Testis (tissue), 3 donors: ENCODE measurements around the gene SPRING1. TPM values are rescaled to one million over a fixed set of nuclear protein-coding genes. Genes with fewer than 3 reads are reported as not detected.

Source experiments
- DNase-seq: peaks from one replicate; pipeline ENCODE4 v3.0.0-alpha.2; 2019
- H3K27ac ChIP-seq, 2 donors: fragments of 200-600 bp; sonication (generic); one replicate each; pipeline ENCODE4 v1.5.1; 2019
- H3K27me3 ChIP-seq: fragments of 200-600 bp; sonication (generic); one replicate; pipeline ENCODE4 v1.5.1; 2019
- H3K36me3 ChIP-seq: fragments of 200-600 bp; sonication (generic); one replicate; pipeline ENCODE4 v1.5.1; 2017; ENCODE audit warnings: low read depth; ENCODE audit errors: missing control alignments
- H3K4me1 ChIP-seq: fragments of 200-600 bp; sonication (generic); one replicate; pipeline ENCODE4 v1.5.1; 2019
- H3K4me3 ChIP-seq, 2 donors: fragments of 200-600 bp; sonication (generic); one replicate each; pipeline ENCODE4 v1.5.1; 2017 to 2019
- H3K9me3 ChIP-seq: fragments of 200-600 bp; sonication (generic); one replicate; pipeline ENCODE4 v1.5.1; 2017
- CTCF ChIP-seq, 3 experiments: fragments of 450-650 bp in 2 of 3; fragments of 200-600 bp in 1 of 3; sonication (generic) in 1 of 3; IDR thresholded peaks; one replicate each; pipeline ENCODE4 v1.5.1; 2016 to 2019; ENCODE audit warnings: antibody characterized with exemption in 3 of 3, mild to moderate bottlenecking in 2 of 3, moderate library complexity in 1 of 3
- POLR2A ChIP-seq: fragments of 450-650 bp; IDR thresholded peaks from one replicate; pipeline ENCODE4 v1.6.1; 2017; ENCODE audit warnings: antibody characterized with exemption, mild to moderate bottlenecking, moderate library complexity
- WGBS, 2 donors: methylation state at CpG; one replicate each; pipeline ENCODE4 v1.1.5; 2018; 5-methylcytosine and 5-hydroxymethylcytosine counted together
- intact Hi-C: fragments of 100-400 bp; cut with DNase I; formaldehyde crosslinking; loops from one replicate; pipeline ENCODE4 v1.15.1; 2023; ENCODE audit warnings: low total_unique reads
- polyA plus RNA-seq: library from polyadenylated mRNA; stranded (reverse); fragments of 350-450 nt; fragmentation: Illumina TruSeq; extraction: RNeasy Lipid Tissue Mini Kit (QIAGEN cat#74804); gene quantifications from one replicate; pipeline ENCODE4 v1.2.3, GENCODE V29; 2014; ENCODE audit warnings: low read depth, low replicate concordance; ENCODE audit not compliant: insufficient read depth
- total RNA-seq, 2 donors: library from RNA; depleted of rRNA; stranded (reverse); fragments of >200 nt; gene quantifications; one replicate each; pipeline ENCODE4 v1.2.3, GENCODE V29; 2016

The SPRING1 gene
- total and polyA plus RNA-seq, 3 donors from 2014 or later, result 23.4 to 25.5 (median 25.1) TPM

GRCh38 chr12:116734156-116734768 lies 3.6 kb downstream of the SPRING1 start:
- H3K27me3 ChIP-seq, result no peaks in the 10 kb centered on the region
- no peaks in the 10 kb centered on the region for H3K9me3 ChIP-seq
- no peaks in the 10 kb centered on the region for H3K36me3 ChIP-seq
- H3K27ac ChIP-seq, result no peak overlapping the region
- no peak for DNase-seq
- no peak overlapping the region for H3K4me3 ChIP-seq
- intact Hi-C loops, result loop anchor here (10.0 kb wide), 1 partner anchor 151 kb away; the partner anchor contains the start of gene HRK
- peaks cover 6% of the 10 kb centered on the region for H3K4me1 ChIP-seq
- TF ChIP-seq CTCF (IDR thresholded peaks at IDR 0.05), result no peak
- no peak for TF ChIP-seq POLR2A
- 86 to 92% methylated on average over 5 of the region's 5 CpGs for WGBS, 2 donors

DNA sequence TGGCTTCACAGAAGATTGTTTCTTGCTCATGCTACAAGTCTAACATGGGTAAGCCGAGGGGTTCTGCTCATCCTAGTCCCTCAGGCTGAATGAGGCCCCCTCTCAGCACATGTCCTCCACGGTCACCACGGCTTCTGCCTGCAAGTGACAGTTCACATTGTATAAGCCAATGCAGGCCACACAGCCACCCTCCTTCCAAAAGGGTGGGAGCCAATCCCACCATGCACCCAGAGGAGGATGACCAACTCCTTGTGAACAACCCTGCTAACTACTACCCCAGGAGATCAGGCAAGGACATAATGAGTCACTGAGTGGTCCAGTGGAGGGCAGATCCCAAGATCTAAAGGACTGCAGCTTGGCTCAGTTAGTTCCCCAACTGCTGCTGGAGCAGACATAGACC lies 6.1 kb downstream of the SPRING1 start:
- Histone ChIP-seq H3K36me3 (no peaks in the 10 kb centered on the region), H3K4me3 (no peak overlapping the region), H3K4me1 (peaks cover 13% of the 10 kb centered on the region), H3K27me3 (no peaks in the 10 kb centered on the region), H3K27ac (no peak overlapping the region), H3K9me3 (no peaks in the 10 kb centered on the region)
- no peak for DNase-seq
- WGBS, 2 donors, result 93 to 95% methylated on average over 3 of the region's 3 CpGs
- intact Hi-C loops, result loop anchor here (10.0 kb wide), 1 partner anchor 153 kb away; the partner anchor contains the start of gene HRK
- no peak for TF ChIP-seq POLR2A
- no peak for TF ChIP-seq CTCF (IDR thresholded peaks at IDR 0.05)

- H3K27ac ChIP-seq, result no peak overlapping the region
Measured at GRCh38 chr12:116727891-116728290, 10.0 kb downstream of the SPRING1 start.

GRCh38 chr12:116727261-116727660 lies 10.6 kb downstream of the SPRING1 start:
- Histone ChIP-seq H3K27ac (no peak overlapping the region), H3K9me3 (no peaks in the 10 kb centered on the region), H3K27me3 (no peaks in the 10 kb centered on the region), H3K4me1 (peaks cover 14% of the 10 kb centered on the region), H3K4me3 (no peak overlapping the region), H3K36me3 (no peaks in the 10 kb centered on the region)
- TF ChIP-seq CTCF (IDR thresholded peaks at IDR 0.05) (no peak), POLR2A (no peak)
- 40 to 56% methylated on average over 3 of the region's 3 CpGs for WGBS, 2 donors
- intact Hi-C loops, result no loop called here
- DNase-seq, result no peak

More at GRCh38 chr12:116727891-116728290, 10.0 kb downstream of the SPRING1 start:
- no peaks in the 10 kb centered on the region for H3K9me3 ChIP-seq
- H3K4me1 ChIP-seq, result peaks cover 14% of the 10 kb centered on the region
- H3K4me3 ChIP-seq, result no peak overlapping the region
- intact Hi-C loops, result no loop called here
- no peak for TF ChIP-seq POLR2A
- TF ChIP-seq CTCF (IDR thresholded peaks at IDR 0.05), result no peak
- H3K27me3 ChIP-seq, result no peaks in the 10 kb centered on the region
- H3K36me3 ChIP-seq, result no peaks in the 10 kb centered on the region
- WGBS, 2 donors, result 46 to 54% methylated on average over 6 of the region's 6 CpGs
- DNase-seq, result no peak

- DNase-seq, result no peak
- WGBS, 2 donors, result 31 to 33% methylated on average over 4 of the region's 4 CpGs
- TF ChIP-seq CTCF (IDR thresholded peaks at IDR 0.05) (no peak), POLR2A (no peak)
- H3K36me3 ChIP-seq, result no peaks in the 10 kb centered on the region
- no peaks in the 10 kb centered on the region for H3K27me3 ChIP-seq
- peaks cover 14% of the 10 kb centered on the region for H3K4me1 ChIP-seq
- no peaks in the 10 kb centered on the region for H3K9me3 ChIP-seq
- H3K4me3 ChIP-seq, result no peak overlapping the region
- intact Hi-C loops, result no loop called here
- no peak overlapping the region for H3K27ac ChIP-seq
Measured at GRCh38 chr12:116726694-116727093, 11.2 kb downstream of the SPRING1 start.
